GM12874 (cell line): ENCODE results near the gene UNC93A.

Source experiments
- TF ChIP-seq, protein P1 (sequence below): IDR thresholded peaks from 2 replicates; pipeline ENCODE4 v1.5.1; 2011; ENCODE audit warnings: low read depth, mild to moderate bottlenecking, control low read depth, low read length, moderate library complexity; ENCODE audit not compliant: insufficient read depth

Gene UNC93A

GRCh38 chr6:167255918-167256553 lies 35.1 kb upstream of the UNC93A start:
- TF ChIP-seq, protein P1, sequence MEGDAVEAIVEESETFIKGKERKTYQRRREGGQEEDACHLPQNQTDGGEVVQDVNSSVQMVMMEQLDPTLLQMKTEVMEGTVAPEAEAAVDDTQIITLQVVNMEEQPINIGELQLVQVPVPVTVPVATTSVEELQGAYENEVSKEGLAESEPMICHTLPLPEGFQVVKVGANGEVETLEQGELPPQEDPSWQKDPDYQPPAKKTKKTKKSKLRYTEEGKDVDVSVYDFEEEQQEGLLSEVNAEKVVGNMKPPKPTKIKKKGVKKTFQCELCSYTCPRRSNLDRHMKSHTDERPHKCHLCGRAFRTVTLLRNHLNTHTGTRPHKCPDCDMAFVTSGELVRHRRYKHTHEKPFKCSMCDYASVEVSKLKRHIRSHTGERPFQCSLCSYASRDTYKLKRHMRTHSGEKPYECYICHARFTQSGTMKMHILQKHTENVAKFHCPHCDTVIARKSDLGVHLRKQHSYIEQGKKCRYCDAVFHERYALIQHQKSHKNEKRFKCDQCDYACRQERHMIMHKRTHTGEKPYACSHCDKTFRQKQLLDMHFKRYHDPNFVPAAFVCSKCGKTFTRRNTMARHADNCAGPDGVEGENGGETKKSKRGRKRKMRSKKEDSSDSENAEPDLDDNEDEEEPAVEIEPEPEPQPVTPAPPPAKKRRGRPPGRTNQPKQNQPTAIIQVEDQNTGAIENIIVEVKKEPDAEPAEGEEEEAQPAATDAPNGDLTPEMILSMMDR: no peak

DNA sequence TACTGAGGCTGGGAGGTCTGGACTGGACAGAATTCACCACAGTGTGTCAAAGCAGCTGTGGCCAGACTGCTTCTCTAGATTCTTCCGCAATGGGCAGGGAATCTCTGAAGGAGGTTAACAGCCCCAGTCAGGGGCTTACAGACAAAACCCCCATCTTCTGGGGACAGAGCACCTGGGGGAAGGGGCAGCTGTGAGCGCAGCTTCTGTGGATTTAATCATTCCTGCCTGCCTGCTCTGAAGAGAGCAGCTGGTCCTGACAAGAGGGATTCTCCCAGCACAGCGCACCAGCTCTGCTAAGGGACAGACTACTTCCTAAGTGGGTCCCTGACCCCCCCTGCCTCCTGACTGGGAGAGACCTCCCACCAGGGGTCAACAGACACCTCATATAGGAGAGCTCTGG lies 32.5 kb upstream of the UNC93A start:
- TF ChIP-seq, protein P1: no peak

- TF ChIP-seq, protein P1: no peak
Observed at GRCh38 chr6:167266830-167267555, 24.1 kb upstream of the UNC93A start.

DNA sequence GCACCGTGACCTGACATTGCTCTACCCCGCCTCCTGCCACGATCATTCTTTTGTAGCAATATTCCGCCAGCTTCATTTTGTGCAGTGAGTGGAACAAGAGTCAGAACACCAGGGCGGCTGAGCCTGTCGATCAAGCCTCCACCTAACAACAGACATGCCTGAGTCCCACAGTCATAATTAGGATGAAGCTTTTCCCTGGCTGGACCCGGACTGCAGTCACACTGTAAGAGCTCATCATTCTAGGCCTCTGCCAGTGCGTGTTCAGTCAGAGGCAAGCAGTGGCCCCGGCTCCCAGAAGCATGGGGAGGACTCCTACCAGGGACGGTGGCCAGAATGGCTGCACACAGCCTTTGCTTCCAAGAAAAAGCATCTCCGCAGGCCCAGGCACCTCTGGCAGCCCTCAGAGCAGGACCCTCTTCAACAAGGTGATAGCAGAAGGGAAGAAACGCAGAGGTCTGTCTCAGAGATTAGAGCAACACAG lies 23.2 kb upstream of the UNC93A start:
- TF ChIP-seq, protein P1: no peak

GRCh38 chr6:167268683-167269280 lies 22.3 kb upstream of the UNC93A start:
- TF ChIP-seq, protein P1: no peak

DNA sequence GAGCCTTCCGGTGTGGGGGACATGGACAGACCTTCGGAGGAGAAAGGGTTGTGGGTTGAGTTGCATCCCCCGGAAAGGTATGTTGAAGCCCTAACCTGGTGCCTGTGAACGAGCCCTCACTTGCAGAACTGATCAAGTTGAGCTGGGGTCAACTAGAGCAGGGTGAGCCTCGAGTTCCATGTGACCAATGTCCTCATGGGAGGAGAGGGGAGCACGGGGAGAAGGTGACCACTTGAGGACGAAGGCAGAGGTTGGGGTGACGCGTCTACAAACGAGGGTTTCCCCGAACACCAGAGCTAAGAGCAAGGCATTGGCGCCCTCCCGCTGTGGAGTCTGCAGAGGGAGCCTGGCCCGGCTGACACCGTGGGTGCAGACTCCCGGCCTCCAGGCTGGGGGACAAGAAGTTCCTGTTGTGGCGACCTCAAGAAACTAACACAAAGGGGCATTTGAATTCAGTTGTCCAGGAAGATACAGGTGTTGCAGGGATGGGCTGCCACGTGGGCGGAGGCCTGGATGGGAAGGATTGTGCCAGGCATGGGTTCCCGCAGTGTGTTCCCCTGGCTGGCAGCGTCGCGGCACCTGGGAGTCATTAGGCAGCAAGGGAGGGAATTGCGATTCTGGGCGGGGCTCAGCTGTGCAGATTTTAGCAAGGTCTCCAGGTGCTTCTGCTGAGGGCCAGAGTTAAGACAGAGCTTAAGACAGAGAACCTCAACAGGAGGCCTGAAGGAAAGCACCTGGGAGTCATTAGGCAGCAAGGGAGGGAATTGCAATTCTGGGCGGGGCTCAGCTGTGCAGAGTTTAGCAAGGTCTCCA lies 20.4 kb upstream of the UNC93A start:
- TF ChIP-seq, protein P1: no peak

GRCh38 chr6:167272151-167272550 lies 19.0 kb upstream of the UNC93A start:
- TF ChIP-seq, protein P1: no peak
